HEK293 (cell line): ENCODE results near the gene ANO9.

Experiments
- CTCF ChIA-PET: fragments of 350-600 bp; formaldehyde crosslinking; extraction: SDS; loops from one replicate; lab custom pipeline; 2021; ENCODE audit warnings: antibody characterized with exemption; lab: Yijun Ruan, JAX
- POLR2A ChIA-PET: fragments of 300-600 bp; formaldehyde crosslinking; extraction: SDS; loops from one replicate; lab custom pipeline; 2020; ENCODE audit warnings: antibody characterized with exemption, inconsistent platforms; lab: Yijun Ruan, JAX
- H3K27ac ChIP-seq: fragments of 200-500 bp; sonication (Bioruptor generic); 2 replicates; pipeline ENCODE4 v1.5.1; 2014; ENCODE audit warnings: low read depth, low read length, control low read depth, inconsistent platforms; ENCODE audit errors: extremely low read depth
- H3K36me3 ChIP-seq, 2 experiments: fragments of 200-500 bp in 1 of 2; sonication (Bioruptor generic) in 1 of 2; 1 replicate in 1 of 2; 2 replicates in 1 of 2; pipeline ENCODE4 v1.5.1; 2014 to 2017; ENCODE audit warnings: inconsistent platforms in 2 of 2, low read length in 2 of 2; ENCODE audit not compliant: control insufficient read depth in 2 of 2, insufficient read depth in 1 of 2
- H3K4me1 ChIP-seq: fragments of 200-500 bp; sonication (Bioruptor generic); 2 replicates; pipeline ENCODE4 v1.5.1; 2014; ENCODE audit warnings: mild to moderate bottlenecking, low read length, inconsistent platforms; ENCODE audit not compliant: control insufficient read depth, insufficient read depth
- H3K4me3 ChIP-seq: 2 replicates; pipeline ENCODE4 v1.5.1; 2011; ENCODE audit warnings: low read depth, mild to moderate bottlenecking, control low read depth, low read length, moderate library complexity
- H3K9me3 ChIP-seq: fragments of 200-500 bp; sonication (Bioruptor generic); 2 replicates; pipeline ENCODE4 v1.5.1; 2014; ENCODE audit warnings: low read depth, low read length, inconsistent platforms; ENCODE audit not compliant: control insufficient read depth, insufficient read depth
- BCL11A ChIP-seq: fragments of 450-650 bp; formaldehyde crosslinking; IDR thresholded peaks from 2 replicates; pipeline ENCODE4 v1.5.1; 2016; ENCODE audit warnings: low read depth, missing biosample characterization, missing genetic modification characterization
- PBX3 ChIP-seq: sonication (generic); formaldehyde crosslinking; IDR thresholded peaks from 2 replicates; pipeline ENCODE4 v1.8.1; 2022; ENCODE audit warnings: mild to moderate bottlenecking, moderate library complexity, missing genetic modification reagents
- PRDM2 ChIP-seq: fragments of 450-650 bp; formaldehyde crosslinking; IDR thresholded peaks from 2 replicates; pipeline ENCODE4 v1.5.1; 2016; ENCODE audit warnings: missing biosample characterization, missing genetic modification characterization, borderline replicate concordance
- PRDM4 ChIP-seq: fragments of 450-650 bp; formaldehyde crosslinking; IDR thresholded peaks from 2 replicates; pipeline ENCODE4 v1.5.1; 2017; ENCODE audit warnings: missing biosample characterization, missing genetic modification characterization
- ZBTB44 ChIP-seq: fragments of 450-650 bp; IDR thresholded peaks from 2 replicates; pipeline ENCODE4 v1.5.1; 2018; ENCODE audit warnings: missing biosample characterization, mild to moderate bottlenecking, missing genetic modification characterization
- ZBTB7A ChIP-seq: fragments of 450-650 bp; formaldehyde crosslinking; IDR thresholded peaks from 2 replicates; pipeline ENCODE4 v1.5.1; 2016; ENCODE audit warnings: low read depth, missing biosample characterization, missing genetic modification characterization
- ZBTB8A ChIP-seq: fragments of 450-650 bp; formaldehyde crosslinking; IDR thresholded peaks from 2 replicates; pipeline ENCODE4 v1.5.1; 2016; ENCODE audit warnings: missing biosample characterization, missing genetic modification characterization
- ZNF114 ChIP-seq: fragments of 450-650 bp; formaldehyde crosslinking; IDR thresholded peaks from 2 replicates; pipeline ENCODE4 v1.5.0; 2017; ENCODE audit warnings: missing biosample characterization, missing genetic modification characterization
- ZNF148 ChIP-seq: fragments of 450-650 bp; formaldehyde crosslinking; IDR thresholded peaks from 2 replicates; pipeline ENCODE4 v1.5.0; 2017; ENCODE audit warnings: missing biosample characterization, missing genetic modification characterization, borderline replicate concordance
- ZNF19 ChIP-seq: fragments of 450-650 bp; formaldehyde crosslinking; IDR thresholded peaks from 2 replicates; pipeline ENCODE4; 2016; ENCODE audit warnings: missing biosample characterization, missing genetic modification characterization, low read depth
- ZNF214 ChIP-seq: fragments of 450-650 bp; formaldehyde crosslinking; IDR thresholded peaks from 2 replicates; pipeline ENCODE4 v1.5.1; 2017; ENCODE audit warnings: missing biosample characterization, mild to moderate bottlenecking, missing genetic modification characterization, borderline replicate concordance
- ZNF26 ChIP-seq: fragments of 450-650 bp; formaldehyde crosslinking; IDR thresholded peaks from 2 replicates; pipeline ENCODE4 v1.5.1; 2016; ENCODE audit warnings: missing biosample characterization, missing genetic modification characterization
- ZNF449 ChIP-seq: fragments of 450-650 bp; formaldehyde crosslinking; IDR thresholded peaks from 2 replicates; pipeline ENCODE4 v1.5.1; 2017; ENCODE audit warnings: missing biosample characterization, mild to moderate bottlenecking, missing genetic modification characterization, moderate library complexity
- ZNF624 ChIP-seq: fragments of 450-650 bp; formaldehyde crosslinking; IDR thresholded peaks from 2 replicates; pipeline ENCODE4 v1.5.1; 2017; ENCODE audit warnings: missing biosample characterization, missing genetic modification characterization
- ZNF658 ChIP-seq: fragments of 450-650 bp; formaldehyde crosslinking; IDR thresholded peaks from 2 replicates; pipeline ENCODE4; 2016; ENCODE audit warnings: missing biosample characterization, missing genetic modification characterization

Gene ANO9

GRCh38 chr11:488992-489391 lies 47.2 kb upstream of the ANO9 start (continued):
- TF ChIP-seq PRDM4 (tag by site-specific recombination) = no peak
- TF ChIP-seq ZNF624 (tag by site-specific recombination) = no peak
- no peak for TF ChIP-seq PRDM2 (tag by site-specific recombination)

GRCh38 chr11:488579-488978 lies 46.8 kb upstream of the ANO9 start:
- Histone ChIP-seq H3K27ac (no peak overlapping the region), H3K36me3 (peaks cover 0 to 47% of the 10 kb centered on the region in 2 experiments; a peak in 1 of 3 replicates), H3K4me3 (no peak overlapping the region), H3K9me3 (no peaks in the 10 kb centered on the region), H3K4me1 (no peaks in the 10 kb centered on the region)
- POLR2A ChIA-PET = no interaction called here
- TF ChIP-seq PBX3 (no peak), ZBTB44 (no peak), BCL11A (tag by site-specific recombination) (no peak), ZBTB8A (tag by site-specific recombination) (no peak), ZNF214 (tag by site-specific recombination) (no peak), ZNF26 (tag by site-specific recombination) (no peak), ZNF114 (tag by site-specific recombination) (no peak), ZNF148 (tag by site-specific recombination) (no peak), ZNF449 (no peak), ZNF658 (tag by site-specific recombination) (no peak), ZNF19 (tag by site-specific recombination) (no peak), ZBTB7A (no peak)
- CTCF ChIA-PET = no interaction called here
